Panc1 (cell line): ENCODE results near the gene RPAP2. TPM values are rescaled to one million over a fixed set of nuclear protein-coding genes. Genes with fewer than 3 reads are reported as not detected.
"Not testable (repeated sequence)": the region's sequence is repeated elsewhere in the genome, so short reads cannot be mapped to it uniquely, and the experiment has no call there.

Experiments used
- ATAC-seq: fragments of 200-7000 bp; cut with Tn5 transposase; 2 replicates; pipeline ENCODE4 v1.9.1; 2020; ENCODE audit warnings: mild to moderate bottlenecking, moderate library complexity
- BruUV-seq: library from RNA; stranded (reverse); fragments of 400-500 nt; replicated peaks from 2 replicates; lab custom pipeline; 2021; lab: Mats Ljungman, UMichigan
- CTCF ChIA-PET: fragments of 300-600 bp; sonication (Branson Sonifier 250); formaldehyde crosslinking; loops from one replicate; lab custom pipeline; 2022; ENCODE audit warnings: antibody characterized with exemption; lab: Charles Lee
- POLR2A ChIA-PET: fragments of 300-600 bp; sonication (Branson Sonifier 250); formaldehyde crosslinking; loops from one replicate; lab custom pipeline; 2022; ENCODE audit warnings: antibody characterized with exemption; lab: Charles Lee
- DNase-seq: peaks from one replicate; pipeline ENCODE4 v3.0.0-alpha.2; 2010; ENCODE audit warnings: low read depth, low spot score
- H3K27ac ChIP-seq: 2 replicates; pipeline ENCODE4 v1.5.1; 2011; ENCODE audit warnings: mild to moderate bottlenecking, low read length, inconsistent platforms
- H3K27me3 ChIP-seq: fragments of 200-500 bp; sonication (Bioruptor generic); 2 replicates; pipeline ENCODE4 v1.6.0; 2014; ENCODE audit warnings: low read length, inconsistent platforms; ENCODE audit not compliant: control insufficient read depth, insufficient read depth
- H3K36me3 ChIP-seq: fragments of 200-500 bp; sonication (Bioruptor generic); 2 replicates; pipeline ENCODE4 v1.5.1; 2014; ENCODE audit warnings: inconsistent platforms, mild to moderate bottlenecking, low read length, moderate library complexity; ENCODE audit not compliant: control insufficient read depth, insufficient read depth
- H3K4me1 ChIP-seq: 2 replicates; pipeline ENCODE4 v1.5.1; 2011; ENCODE audit warnings: inconsistent platforms, mild to moderate bottlenecking, low read length, moderate library complexity; ENCODE audit not compliant: control insufficient read depth, insufficient read depth
- H3K4me3 ChIP-seq, 2 experiments: 2 replicates each; pipeline ENCODE4 v1.5.1; 2011 to 2012; ENCODE audit warnings: low read depth in 2 of 2, low read length in 2 of 2, mild to moderate bottlenecking in 2 of 2, inconsistent platforms in 1 of 2, moderate library complexity in 1 of 2
- H3K9me3 ChIP-seq: fragments of 200-500 bp; sonication (Bioruptor generic); 2 replicates; pipeline ENCODE4 v1.5.1; 2014; ENCODE audit warnings: low read depth, mild to moderate bottlenecking, inconsistent platforms, low read length, moderate library complexity; ENCODE audit not compliant: control insufficient read depth, insufficient read depth
- CTCF ChIP-seq: fragments of 450-650 bp; IDR thresholded peaks from 2 replicates; pipeline ENCODE4 v1.5.1; 2017; ENCODE audit warnings: mild to moderate bottlenecking
- POLR2AphosphoS5 ChIP-seq: IDR thresholded peaks from 2 replicates; pipeline ENCODE4 v1.6.1; 2012; ENCODE audit warnings: mild to moderate bottlenecking, low read depth, low read length, moderate library complexity
- REST ChIP-seq, 2 experiments: IDR thresholded peaks; 2 replicates each; pipeline ENCODE4 v1.6.1; 2011 to 2012; ENCODE audit warnings: low read depth in 2 of 2, control low read depth in 1 of 2, low read length in 1 of 2, mild to moderate bottlenecking in 1 of 2, moderate library complexity in 1 of 2; ENCODE audit not compliant: insufficient read depth in 1 of 2
- SIN3A ChIP-seq: IDR thresholded peaks from 2 replicates; pipeline ENCODE4 v1.6.1; 2012; ENCODE audit warnings: low read depth, mild to moderate bottlenecking, low read length, moderate library complexity, borderline replicate concordance; ENCODE audit not compliant: insufficient read depth
- TCF7L2 ChIP-seq: IDR thresholded peaks from 2 replicates; pipeline ENCODE4 v1.6.1; 2011; ENCODE audit warnings: mild to moderate bottlenecking, low read depth, low read length, inconsistent platforms
- in situ Hi-C: cut with HindIII; loops from 2 replicates; pipeline ENCODE4 v1.10.0; 2016; ENCODE audit warnings: low sequenced_read_pairs, low pct_unique_long_range_greater_than_20kb
- intact Hi-C: fragments of 100-400 bp; cut with micrococcal nuclease; formaldehyde crosslinking; loops from one replicate; pipeline ENCODE4 v1.10.0; 2022; ENCODE audit not compliant: unreplicated experiment
- total RNA-seq: library from RNA; stranded (reverse); gene quantifications from one replicate; pipeline ENCODE4 v1.2.1, GENCODE V29; 2021; ENCODE audit not compliant: unreplicated experiment

Gene RPAP2
- total RNA-seq, 1 experiment from 2014 or later, result 16.3 TPM

- in situ Hi-C loops, result no loop called here
- no TSS peak for BruUV-seq
These were observed 77.5 kb downstream of the RPAP2 start for GRCh38 chr1:92376345-92376744.

GRCh38 chr1:92377991-92378390, 79.1 kb downstream of the RPAP2 start:
- in situ Hi-C loops, BruUV-seq, H3K9me3 ChIP-seq, DNase-seq, intact Hi-C loops, POLR2A ChIA-PET, ATAC-seq, CTCF ChIA-PET, H3K4me3 ChIP-seq, H3K4me1 ChIP-seq, H3K27ac ChIP-seq, H3K27me3 ChIP-seq, H3K36me3 ChIP-seq: not testable (repeated sequence)

More at GRCh38 chr1:92376345-92376744, 77.5 kb downstream of the RPAP2 start:
- intact Hi-C loops, result no loop called here
- Histone ChIP-seq H3K9me3 (no peaks in the 10 kb centered on the region), H3K4me3 (no peak overlapping the region), H3K36me3 (no peaks in the 10 kb centered on the region; the same call in 1 of the 2 replicates), H3K27me3 (no peaks in the 10 kb centered on the region), H3K4me1 (no peaks in the 10 kb centered on the region), H3K27ac (no peak overlapping the region)
- ChIA-PET POLR2A (no interaction called here), CTCF (no interaction called here)
- DNase-seq (no peak), ATAC-seq (no peak)
- TF ChIP-seq TCF7L2, result no peak
- TF ChIP-seq REST (IDR thresholded peaks at IDR 0.05; ENCODE audit: insufficient read depth in 1 of 2, low read depth in 2 of 2, low read length in 1 of 2), result no peak
- no peak for TF ChIP-seq SIN3A
- no peak for TF ChIP-seq POLR2AphosphoS5
- TF ChIP-seq CTCF, result no peak

GRCh38 chr1:92380867-92381266, 82.0 kb downstream of the RPAP2 start:
- in situ Hi-C loops, result no loop called here

More at GRCh38 chr1:92380867-92381266, 82.0 kb downstream of the RPAP2 start:
- no peak overlapping the region for H3K4me3 ChIP-seq
- BruUV-seq, result no TSS peak
- DNase-seq, result no peak
- TF ChIP-seq POLR2AphosphoS5 (no peak), CTCF (no peak), TCF7L2 (no peak), SIN3A (no peak), REST (IDR thresholded peaks at IDR 0.05; ENCODE audit: insufficient read depth in 1 of 2, low read depth in 2 of 2, low read length in 1 of 2) (no peak)
- no peak for ATAC-seq
- H3K27ac ChIP-seq, result no peak overlapping the region
- no peaks in the 10 kb centered on the region for H3K27me3 ChIP-seq
- no peaks in the 10 kb centered on the region; the same call in 1 of the 2 replicates for H3K36me3 ChIP-seq
- no peaks in the 10 kb centered on the region for H3K4me1 ChIP-seq
- CTCF ChIA-PET, result no interaction called here
- POLR2A ChIA-PET, result no interaction called here
- intact Hi-C loops, result no loop called here
- H3K9me3 ChIP-seq, result no peaks in the 10 kb centered on the region
